Astrocyte (in vitro differentiated cells and primary cell): ENCODE data around the gene KNDC1.

ENCODE experiments used
- EZH2 ChIP-seq: IDR thresholded peaks from 2 replicates; pipeline ENCODE4 v1.6.1; 2012; ENCODE audit warnings: mild to moderate bottlenecking, low read length, inconsistent platforms; ENCODE audit not compliant: insufficient read depth
- TF ChIP-seq, protein P1 (sequence below): IDR thresholded peaks from 2 replicates; pipeline ENCODE4 v1.5.1; 2011; ENCODE audit warnings: low read depth, mild to moderate bottlenecking, inconsistent platforms, low read length, moderate library complexity; ENCODE audit not compliant: insufficient read depth

DNA sequence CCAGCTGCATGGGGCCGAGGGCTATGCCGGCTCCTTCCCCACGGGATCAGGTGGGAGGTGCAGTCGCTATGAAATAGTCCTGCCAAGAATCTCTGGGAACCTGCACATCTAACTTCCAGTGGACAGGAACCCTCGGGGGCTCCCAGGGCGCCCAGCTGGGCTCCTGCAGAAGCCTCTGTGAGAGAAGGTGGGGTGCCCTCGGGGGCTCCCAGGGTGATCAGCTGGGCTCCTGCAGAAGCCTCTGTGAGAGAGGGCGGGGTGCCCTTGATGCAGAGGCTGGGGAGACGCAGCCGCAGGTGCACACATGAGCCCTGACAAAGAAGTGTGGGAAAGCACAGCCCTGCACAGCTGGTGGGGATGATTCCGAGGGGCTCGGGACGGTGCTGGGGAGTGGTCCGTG, 83.6 kb downstream of the KNDC1 start:
- TF ChIP-seq, protein P1, sequence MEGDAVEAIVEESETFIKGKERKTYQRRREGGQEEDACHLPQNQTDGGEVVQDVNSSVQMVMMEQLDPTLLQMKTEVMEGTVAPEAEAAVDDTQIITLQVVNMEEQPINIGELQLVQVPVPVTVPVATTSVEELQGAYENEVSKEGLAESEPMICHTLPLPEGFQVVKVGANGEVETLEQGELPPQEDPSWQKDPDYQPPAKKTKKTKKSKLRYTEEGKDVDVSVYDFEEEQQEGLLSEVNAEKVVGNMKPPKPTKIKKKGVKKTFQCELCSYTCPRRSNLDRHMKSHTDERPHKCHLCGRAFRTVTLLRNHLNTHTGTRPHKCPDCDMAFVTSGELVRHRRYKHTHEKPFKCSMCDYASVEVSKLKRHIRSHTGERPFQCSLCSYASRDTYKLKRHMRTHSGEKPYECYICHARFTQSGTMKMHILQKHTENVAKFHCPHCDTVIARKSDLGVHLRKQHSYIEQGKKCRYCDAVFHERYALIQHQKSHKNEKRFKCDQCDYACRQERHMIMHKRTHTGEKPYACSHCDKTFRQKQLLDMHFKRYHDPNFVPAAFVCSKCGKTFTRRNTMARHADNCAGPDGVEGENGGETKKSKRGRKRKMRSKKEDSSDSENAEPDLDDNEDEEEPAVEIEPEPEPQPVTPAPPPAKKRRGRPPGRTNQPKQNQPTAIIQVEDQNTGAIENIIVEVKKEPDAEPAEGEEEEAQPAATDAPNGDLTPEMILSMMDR: no peak
- TF ChIP-seq EZH2: no peak
